ENCODE results near the gene CPS1.

CPS1 gene

DNA sequence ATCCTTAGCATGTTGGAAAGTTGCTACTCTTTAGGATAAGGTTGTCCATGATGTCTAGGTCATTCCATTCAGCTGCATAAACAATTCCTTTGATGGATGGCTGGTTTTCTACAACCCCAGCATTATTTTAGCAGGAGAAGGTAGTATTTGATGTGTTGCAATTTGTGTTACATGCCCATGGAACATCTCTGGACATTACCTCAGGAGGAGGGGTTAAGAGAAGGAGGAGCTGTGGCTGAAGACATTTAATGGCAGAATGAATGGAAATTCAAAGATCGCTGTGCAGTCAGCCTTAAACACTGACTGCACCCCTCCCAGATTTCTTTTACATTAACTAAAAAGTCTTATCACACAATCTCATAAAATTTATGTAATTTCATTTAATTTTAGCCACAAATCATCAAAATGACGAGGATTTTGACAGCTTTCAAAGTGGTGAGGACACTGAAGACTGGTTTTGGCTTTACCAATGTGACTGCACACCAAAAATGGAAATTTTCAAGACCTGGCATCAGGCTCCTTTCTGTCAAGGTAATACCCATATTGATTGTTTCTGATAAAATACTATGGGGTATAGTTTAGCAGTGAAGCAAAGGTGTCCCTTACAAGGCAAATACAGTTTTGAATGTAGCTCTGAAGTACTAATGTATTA is at the start of gene CPS1:
CPS1 (plus strand) TSS at position 271 of the 652 bp plus-strand sequence; CDS start at position 406, 135 bp downstream.
- DNase-seq = no peak

DNA sequence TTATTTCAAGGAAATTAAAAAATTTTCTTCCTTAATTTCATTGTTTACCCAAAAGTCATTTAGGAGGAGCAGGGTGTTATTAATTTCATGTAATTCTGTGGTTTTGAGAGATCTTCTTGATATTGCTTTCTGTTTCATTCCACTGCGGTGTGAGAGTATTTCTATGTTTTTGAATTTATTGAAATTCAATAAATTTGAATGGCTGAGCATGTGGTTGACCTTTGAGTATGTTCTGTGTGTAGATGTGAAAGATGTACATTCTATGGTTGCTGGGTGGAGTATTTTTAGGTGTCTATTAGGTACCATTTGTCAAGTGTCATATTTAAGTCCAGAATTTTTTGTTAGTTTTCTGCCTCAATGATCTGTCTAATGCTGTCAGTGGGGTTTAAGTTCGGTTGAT is 40.5 kb upstream of the CPS1 start:
- no peak for DNase-seq

- DNase-seq = no peak
These were observed 39.1 kb upstream of the CPS1 start for GRCh38 chr2:210517264-210517663.

GRCh38 chr2:210519594-210519993 is 36.8 kb upstream of the CPS1 start:
- DNase-seq = no peak

DNA sequence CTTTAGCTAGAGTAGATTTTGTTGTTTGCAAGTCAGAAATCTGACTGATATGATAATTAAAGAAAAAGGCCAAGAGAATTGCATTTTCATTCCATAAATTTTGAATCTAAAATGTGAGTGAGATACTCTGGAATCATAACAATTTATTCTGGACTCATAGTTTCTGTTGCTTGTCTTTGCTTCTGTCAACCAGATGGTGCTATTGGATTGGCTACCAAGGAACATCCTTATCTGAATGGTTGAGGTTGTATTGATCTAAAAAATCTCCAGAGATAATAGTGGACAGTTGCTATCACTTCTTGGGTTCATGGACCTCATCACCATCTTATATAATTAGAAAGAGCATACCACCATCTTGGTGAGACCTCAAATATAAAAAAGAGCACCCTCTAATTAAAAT is 34.0 kb upstream of the CPS1 start:
- no peak for DNase-seq

DNA sequence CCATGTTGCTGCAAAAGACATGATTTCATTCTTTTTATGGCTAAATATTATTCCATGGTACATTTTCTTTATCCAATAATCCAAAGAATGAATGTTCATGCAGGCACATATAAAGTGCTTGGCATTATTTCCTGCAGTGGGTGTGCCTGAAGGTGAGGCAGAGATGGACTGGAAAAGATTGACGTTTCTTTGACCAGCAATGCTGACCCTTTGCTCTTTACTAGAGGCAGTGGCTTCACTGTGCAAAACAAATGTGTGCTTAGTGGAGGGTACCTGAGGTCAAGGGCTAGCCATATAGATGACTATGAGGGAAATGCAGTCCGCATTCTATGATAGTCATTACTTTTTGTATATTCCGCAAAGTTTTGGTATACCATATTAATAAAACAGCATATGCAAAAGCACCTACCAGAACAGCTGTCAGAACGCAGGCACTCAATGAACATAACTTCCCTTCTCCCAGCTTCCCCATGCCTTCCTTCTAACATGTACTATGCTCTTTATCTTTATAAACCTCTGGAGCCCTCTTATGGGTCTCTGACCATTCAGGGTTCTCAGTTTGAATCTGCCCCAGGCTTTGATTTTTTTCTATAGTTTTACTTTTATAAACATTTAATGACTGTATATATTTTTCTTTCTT is 32.6 kb upstream of the CPS1 start:
- DNase-seq = no peak

DNA sequence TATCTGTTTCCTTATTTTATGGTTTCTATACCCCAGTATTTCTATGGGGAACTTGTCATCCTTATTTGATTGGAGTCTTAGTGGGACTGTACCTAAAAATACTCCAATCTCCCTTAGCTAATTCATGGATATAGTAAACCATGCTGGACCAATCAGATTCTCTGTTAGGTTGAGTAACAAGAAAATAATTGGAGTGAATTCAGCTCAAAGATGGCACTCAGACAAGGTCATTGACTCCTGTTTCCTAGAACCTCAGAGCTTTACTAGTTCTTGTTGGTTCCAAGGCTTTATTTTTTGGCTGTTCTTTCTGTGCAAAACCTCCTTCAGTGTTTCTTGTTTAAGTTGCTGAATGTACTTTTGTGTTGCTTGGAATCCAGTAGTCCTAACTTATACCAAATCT is 31.9 kb upstream of the CPS1 start:
- no peak for DNase-seq

DNA sequence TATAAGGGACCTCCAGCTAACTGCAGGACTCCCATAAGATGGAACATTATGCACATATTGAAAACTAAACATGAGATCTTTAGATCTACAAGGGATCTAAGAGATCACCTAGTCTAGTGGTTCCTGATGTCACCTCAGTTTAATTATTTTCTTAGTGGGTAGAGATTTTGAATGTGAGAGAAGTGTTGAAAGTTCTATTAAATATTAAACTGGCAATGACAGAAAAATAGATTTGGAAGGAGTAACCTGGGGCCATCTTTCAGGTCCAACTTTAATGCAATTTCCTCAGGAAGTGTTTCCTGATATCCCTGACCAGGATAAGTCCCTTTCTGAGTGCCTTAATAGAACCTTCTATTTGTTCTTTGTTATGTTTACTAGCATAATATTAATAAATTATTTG is 29.1 kb upstream of the CPS1 start:
- DNase-seq = no peak

DNA sequence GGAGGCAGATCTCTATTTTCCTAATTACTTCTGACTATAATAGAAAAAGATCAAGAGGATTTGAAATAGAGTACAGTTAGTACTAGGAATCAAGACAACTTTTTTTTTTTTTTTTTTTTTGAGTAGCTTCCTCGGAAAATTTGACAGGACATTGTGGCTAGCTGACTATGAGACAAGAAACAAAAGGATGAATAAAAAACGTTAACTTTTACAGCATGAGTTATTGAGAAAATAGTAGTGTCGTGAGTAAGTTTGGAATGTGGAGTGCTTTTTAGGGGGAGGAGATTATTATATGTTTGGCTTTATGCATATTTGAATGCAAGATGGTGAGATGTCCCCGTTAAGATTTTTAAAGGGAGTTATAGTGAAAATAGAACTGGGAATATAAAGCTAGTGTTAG is 27.7 kb upstream of the CPS1 start:
- DNase-seq = no peak

DNA sequence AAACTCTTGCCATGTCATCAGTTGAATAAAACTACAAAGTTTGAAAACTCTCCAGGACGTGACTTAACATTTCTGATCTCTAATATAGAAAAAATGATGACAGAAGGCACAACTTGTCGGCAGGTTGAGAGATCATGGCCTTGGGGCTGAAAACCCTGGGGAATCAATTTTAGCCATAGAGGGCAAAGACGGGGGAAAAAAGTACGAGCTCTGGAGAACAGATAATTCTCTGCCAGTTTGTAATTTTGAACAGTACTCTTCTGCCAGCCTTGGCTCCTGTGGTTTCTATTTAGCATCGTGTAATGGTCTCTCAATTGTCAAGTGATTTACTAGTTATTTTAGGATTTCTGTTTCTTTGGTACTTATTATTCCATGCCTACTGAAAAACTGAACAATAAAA is 25.3 kb upstream of the CPS1 start:
- DNase-seq = no peak

- DNase-seq = no peak
These were observed 24.9 kb upstream of the CPS1 start for GRCh38 chr2:210531482-210531881.

DNA sequence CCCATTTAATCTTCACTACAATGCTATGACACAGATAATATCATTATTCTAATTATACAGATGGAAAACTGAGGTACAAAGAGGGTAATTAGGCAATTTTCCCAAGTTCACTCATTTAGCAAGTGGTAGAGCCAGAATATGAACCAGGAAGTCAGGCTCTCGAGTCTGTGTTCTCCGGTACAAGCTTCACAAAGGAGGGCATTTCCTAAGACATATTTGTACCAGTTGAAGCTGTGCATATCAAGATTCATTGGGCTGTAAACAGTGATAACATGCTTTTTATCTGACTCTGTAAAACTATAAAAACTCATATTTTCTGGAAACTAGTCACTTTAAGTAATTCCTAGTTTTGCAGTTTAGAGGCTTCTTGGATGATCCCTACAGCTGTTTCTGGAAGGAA is 23.0 kb upstream of the CPS1 start:
- DNase-seq = no peak

- DNase-seq = no peak
These were observed 21.5 kb upstream of the CPS1 start for GRCh38 chr2:210534879-210535278.

GRCh38 chr2:210536973-210537650 is 19.3 kb upstream of the CPS1 start:
- DNase-seq = peak; percentile 6

GRCh38 chr2:210539035-210539434 is 17.4 kb upstream of the CPS1 start:
- DNase-seq = no peak

DNA sequence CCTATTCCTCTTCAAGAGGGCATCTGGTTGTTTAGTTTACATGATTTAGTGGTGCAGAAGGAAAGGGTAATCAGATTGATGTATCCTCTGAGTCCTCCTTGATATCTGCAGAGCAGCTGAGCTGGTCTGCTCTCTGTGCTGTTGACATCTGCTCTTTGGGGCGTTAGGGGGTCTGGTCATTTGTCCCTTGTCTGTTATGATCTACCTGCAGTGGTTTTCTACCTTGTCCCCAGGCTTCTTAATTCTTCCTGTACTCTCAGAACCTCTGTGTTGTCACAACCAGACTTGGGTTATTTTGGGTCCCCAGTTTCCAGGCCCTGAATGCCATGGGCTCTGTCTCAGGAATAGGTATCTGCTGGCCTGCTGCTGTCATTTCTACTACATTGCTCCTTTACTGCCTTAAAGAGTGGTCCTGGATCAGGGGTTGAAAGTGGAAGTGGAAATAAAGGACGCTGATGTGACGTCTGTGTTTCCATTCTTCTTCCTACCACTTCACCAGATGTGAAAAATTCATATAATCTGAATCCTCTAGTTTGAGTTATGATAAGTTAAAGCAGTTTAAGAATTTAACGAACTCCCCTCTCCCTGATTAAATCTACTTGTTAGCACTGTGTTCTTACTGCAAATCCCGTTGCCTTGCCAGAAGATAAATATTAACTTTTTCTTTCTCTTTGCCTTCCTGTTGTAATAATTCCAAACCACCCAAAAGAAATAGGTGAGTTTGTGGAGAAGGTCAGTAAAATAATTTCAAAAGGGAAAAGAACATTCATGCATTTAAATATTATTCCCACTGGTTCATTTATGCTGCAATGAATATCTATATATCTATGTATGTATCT is 16.6 kb upstream of the CPS1 start:
- no peak for DNase-seq

DNA sequence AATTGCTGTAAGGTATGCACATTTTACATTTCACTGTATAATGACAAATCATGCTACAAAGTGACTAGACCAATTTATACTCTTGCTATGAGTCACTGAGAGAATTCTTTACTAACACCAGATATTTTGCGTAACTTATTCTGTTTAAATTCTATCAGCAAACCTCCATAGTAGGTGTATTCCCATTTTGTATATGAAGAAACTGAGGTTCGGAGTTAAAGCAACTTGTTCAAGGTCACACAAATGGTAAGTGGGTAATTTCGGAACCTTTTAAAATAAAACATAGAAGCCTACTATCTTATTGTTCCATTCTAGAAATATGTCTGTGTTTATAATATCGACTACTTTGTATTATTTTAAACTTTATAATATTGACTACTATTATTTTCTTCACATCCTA is 15.9 kb upstream of the CPS1 start:
- no peak for DNase-seq

DNA sequence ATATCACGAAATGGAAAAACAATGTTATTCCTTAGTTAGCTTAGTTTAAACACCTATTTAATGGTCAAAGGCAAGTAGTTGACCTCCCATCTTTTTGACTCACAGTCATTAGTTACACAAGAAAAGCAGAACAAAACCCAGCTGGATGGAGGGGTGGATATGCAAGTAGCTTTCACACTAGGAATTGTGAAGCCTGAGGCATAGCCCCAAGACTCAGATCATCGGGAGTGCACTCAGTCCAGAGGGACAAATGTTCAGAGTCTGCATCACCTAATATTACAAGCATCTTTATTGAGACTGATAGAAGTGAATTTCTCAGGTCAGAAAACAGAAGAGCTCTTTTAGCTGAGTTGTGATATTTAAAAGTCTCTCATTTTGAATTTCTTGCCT is 15.5 kb upstream of the CPS1 start:
- no peak for DNase-seq

GRCh38 chr2:210541290-210541902 is 15.0 kb upstream of the CPS1 start:
- DNase-seq = peak; percentile 4

GRCh38 chr2:210544007-210544590 is 12.3 kb upstream of the CPS1 start:
- no peak for DNase-seq

DNA sequence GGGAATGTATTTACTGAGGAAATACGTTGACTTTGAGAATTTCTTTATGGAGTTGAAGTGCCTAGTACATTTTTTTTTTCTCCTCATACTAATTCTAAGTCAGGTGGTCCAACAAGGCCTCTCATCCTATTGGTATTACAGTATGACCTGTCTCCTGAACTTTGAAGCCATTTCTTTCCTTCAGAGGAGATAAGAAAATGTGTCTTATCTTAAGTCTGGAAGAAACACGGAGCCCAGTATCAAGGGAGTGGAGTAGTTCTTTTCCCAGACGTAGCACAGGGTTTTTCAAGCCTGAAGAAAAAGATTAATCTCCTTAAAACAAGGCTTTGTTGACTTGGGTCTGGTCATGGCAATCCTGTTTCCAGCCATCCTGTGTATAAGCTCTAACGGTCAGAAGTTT is 11.6 kb upstream of the CPS1 start:
- DNase-seq = no peak

DNA sequence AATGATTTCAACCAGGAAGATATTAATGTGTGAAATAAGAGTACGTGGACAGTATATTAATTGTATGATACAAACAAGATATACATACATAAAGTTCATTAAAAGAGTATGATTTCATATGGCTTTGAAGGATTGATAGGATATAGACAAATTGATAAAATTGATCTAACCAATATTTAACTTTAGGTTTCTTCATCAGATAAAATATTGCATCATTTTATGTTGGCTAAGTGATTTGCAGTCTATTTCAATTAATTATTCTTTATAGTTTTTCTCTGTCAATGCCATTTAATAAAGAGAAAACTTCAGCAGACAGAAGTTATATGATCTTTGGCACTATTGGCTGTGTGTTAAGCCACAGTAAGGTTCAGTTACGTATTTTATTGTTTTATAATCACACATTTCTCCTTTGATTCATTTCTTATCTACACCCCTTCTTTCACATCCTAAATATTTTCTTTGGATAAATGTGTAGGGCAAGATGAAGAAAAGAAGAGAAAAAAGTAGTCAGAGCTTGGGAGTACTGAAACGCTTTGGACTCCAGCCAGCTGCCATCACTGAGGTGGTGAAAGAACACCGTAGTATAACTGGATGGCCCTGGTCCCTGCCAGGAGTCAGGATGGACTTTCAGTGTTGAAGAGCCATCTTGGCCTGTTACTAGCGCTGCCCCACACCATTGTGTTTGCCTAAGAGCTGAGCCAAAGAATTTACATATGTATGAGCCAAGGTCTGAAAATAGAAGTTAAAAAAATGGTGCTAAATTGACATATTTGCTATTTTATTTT is 9.8 kb upstream of the CPS1 start:
- DNase-seq = peak; percentile 11
